NCI-H187 (cell line): Measurements from ENCODE around the gene DDX17.

Source experiments
- DNase-seq, 2 experiments: peaks; one replicate each; lab custom pipeline; 2025; lab: John Stamatoyannopoulos, UW

The DDX17 gene

DNA sequence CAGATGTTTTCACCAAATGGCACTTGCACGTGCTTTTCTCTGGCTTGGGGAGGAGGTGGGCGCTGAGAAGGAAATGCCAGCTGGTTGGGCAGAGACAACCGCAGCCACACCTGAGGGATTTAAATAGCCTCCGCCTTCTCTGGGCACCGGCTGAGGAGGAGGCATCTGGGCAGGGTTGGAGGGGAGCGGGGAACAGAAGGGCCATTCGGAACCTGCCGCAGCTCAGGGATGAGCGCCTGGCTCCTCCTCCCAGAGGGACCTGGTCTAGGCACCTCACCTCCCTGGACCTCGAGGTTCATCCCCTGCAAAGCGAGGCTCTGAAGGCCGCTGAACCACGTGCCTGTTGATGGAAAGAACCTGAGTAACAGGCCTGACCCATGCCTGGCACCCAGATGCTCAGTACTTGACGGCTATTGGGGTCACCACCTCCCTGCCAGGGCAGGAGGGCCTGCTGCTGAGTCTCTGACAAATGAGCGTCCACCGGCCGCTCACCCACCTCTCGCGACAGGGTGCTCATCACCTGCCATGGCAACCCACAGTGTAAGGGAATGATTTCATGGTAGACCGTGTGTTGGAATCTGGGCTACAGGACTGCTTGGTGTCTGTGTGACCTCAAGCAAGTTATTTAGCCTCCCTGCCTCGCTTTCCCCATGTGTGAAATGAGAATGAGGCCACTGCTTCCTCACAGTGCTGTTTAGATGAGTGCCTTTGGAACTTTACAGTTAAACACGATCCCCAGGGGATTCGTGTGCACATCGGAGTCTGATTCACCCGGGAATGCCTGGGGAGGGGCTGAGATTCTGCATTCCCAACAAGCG, 40.2 kb downstream of the DDX17 start:
- no peak for DNase-seq

- no peak for DNase-seq
Measured at GRCh38 chr22:38464992-38465672, 41.0 kb downstream of the DDX17 start.

DNA sequence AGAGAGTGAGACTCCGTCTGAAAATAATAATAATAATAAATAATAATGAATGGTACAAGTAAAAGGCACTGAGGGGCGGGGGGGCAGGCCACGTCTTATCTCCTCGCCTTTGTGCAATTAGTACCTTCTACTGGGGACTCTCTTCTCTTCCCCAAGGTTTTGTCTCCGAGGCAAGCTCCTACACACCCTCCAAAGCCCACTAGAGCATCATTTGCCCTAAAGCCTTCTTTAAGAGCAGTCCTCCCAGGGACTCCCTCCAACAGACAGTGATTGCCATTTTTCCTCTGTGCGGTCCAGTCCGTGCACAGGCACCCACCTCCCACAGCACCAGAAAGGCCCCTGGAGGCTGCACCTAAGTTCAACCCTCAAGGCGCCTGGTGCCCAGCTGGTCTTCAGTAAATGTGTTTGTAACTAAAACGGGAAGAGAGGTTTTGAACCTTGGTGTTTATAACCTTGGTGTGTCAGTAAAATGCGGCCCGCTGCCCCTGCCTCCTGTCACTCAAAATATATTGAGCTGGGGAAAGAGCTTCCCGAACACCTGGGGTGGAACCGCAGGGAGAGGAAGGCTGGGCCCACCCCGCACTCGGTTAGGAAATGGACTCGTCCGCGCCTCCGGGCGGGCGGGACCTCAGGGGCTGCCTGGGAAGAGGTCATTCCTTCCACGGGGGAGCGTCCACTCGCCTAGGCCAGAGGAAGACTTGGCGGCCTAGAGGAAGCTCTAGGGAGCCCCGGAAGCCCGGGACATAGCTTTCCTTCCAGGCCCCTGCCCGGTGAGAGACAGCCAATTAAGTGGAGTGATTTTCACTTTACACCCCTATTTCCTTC, 42.9 kb downstream of the DDX17 start:
- DNase-seq, result no peak

DNA sequence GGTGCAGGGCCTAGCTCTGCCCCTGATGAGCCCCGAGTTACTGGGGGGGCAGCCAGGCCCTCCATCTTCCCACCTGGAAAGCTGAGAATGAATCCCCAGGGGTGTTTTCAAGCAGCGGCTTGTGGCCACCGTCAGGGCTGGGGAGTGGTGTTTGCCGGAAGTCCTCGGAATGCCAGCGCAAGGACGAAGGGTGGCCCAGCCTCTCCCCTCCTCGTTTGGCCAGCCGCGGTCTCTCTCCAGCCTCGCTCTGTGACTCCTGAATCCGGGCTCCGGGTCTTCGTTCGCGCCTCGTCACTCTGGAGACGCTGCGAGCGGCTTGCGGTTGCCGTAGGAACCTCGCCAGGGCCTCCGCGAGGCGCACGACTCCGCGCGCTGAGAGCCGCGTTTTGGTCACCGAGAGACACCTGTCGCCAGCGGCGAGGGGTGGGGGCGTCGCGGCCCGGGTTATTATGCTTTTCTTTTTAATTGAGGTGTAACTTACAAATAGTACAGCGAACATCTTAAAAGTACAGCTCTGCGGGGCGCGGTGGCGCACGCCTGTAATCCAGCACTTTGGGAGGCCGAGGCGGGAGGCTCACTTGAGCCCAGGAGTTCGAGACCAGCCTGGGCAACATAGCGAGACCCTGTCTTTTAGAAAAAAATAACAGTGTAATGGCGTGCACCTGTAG, 44.6 kb downstream of the DDX17 start:
- peak; percentile 40 to 84 for DNase-seq

- no peak for DNase-seq
Measured at GRCh38 chr22:38461057-38461413, 45.1 kb downstream of the DDX17 start.

DNA sequence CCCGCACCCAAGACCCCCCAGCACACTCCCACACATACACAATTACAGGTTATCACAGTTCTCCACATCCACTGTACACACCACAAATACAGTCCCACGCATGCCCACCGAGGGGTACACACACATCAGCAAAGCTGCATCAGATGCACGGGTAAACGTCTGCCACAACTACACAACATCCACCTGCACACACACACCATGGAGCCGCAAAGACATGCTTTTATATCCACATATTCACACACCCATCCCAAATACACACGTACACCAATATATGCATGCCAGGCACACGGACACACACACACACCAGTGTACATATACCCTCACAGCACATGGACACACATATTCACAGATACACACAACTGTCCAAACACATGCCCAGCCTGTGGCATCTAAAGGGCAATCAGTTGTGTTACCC, 45.7 kb downstream of the DDX17 start:
- DNase-seq, result no peak

- DNase-seq, result no peak
Measured at GRCh38 chr22:38456841-38457699, 49.0 kb downstream of the DDX17 start.

DNA sequence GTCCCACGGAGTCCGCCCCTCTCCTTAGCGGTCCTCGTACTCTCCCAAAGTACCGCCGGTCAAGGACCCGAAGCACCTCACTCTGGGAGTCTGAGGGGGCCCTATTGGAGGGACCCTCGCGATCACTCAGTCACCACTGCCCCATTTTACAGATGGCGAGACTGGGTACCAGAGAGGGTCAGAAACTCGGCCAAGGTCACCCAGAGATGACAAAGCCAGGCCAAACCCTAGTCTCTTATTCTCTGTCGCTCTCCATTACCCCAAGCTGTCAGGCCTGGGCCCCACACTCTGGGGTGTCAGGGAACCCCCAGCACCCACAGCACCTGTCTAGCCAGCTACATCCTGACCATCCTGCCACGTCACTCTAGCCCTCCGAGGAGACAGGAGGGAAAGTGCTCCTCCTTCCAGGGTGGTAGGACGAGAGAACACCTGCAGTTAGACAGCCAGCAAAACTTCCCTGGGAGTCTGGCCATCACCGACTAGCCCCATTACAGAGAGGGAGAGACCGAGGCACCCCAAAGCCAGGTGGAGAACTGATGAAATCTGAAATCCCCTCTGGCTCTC, 49.8 kb downstream of the DDX17 start:
- no peak for DNase-seq

DNA sequence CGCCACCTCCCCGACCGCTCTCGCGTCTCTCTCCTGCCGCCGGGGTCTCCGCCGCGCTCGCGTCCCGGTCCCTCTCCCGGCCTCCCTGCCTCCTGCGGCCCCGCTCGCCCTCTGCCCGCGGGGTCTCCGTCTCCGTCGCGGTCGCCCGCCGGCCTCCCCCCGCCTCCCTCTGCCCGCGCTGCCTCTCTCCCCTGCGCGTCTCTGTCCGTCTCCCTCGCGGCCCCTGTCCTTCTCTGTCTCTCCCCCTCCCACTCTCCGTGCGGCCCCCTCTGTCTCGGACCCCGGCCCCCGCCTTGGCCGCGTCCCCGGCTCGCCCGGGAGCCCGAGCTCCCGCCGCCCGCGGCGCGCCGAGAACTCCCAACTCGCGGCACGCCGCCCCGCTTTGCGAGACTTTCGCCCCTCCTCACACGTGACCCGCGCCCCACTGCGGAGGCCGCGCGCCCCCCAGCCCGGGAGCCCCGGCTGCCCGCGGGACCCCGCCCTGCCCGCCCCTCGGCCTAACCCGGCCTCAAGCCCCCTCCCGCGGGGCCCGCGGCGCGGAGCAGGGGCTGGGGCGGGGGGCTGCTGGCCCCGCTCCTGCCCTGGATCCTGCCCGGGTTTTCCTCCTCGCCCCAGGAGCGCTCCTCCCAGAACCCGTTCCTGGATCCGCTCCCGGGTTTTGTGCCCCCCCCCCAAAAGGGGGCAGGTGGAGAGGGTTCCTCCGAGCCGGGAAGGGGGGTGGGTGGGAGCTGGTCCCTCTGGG, 50.4 kb downstream of the DDX17 start:
- no peak for DNase-seq

DNA sequence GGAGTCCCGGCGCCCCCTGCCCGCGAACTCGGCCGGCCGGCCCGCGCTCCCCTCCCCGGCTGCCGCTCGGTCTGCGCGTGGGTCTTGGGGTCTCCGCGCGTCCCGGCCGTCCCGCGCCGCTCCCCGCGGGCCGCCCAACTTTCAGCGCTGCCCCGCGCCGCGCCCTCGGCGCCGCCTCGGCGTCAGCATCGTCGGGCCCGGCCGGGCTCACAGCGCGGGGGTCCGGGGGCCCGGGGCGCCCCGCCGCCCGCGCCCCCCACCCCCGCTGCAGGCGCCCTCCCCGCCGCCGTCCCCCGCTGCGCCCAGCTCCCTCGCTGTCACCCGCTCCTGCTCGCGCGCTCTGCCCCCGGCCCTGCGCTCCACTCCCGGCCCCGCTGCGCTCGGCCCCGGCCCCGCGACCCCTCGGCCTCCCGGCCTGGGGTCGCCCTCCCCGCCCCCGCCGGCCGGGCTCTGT, 51.0 kb downstream of the DDX17 start, which contains the start of gene KCNJ4:
KCNJ4 (minus strand) TSS at position 124 of the 454 bp plus-strand sequence. CDS start 27,067 bp downstream, outside the sequence.
- DNase-seq, result no peak

DNA sequence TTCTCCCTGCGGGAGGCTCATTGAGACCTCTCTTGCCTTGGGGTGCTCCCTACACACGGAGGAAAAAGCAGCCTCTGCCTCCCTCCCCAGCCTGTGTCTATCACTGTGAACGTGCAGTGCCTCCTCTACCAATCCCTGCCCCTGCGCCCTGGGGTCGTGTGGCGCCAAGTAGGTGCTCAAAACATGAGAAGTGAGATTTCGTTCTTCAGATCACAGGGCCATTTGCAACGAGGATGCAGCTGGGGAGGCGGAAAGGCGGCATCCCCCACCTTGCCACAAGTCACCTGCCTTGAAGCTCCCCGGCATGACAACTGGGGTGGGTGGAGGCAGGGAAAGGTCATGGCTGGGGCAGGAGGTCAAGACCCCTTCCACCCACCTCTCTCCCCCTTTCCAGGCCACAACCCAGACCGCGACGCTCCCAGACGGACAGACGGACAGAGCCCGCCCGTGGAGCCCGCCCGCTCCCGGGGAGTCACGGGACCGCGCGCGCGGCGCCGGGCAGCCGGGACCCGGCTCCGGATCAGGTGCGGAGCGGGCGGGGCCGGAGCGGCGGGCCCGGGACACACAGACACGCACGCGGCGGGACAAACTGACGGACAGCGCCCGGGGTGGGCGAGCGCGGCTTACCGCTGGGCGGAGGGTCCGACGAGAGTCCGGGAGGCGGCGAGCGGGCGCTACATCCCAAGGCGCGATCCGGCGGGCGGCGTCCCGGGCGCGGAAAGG, 51.6 kb downstream of the DDX17 start:
- no peak for DNase-seq

- no peak for DNase-seq
Measured at GRCh38 chr22:38453996-38454352, 52.1 kb downstream of the DDX17 start.

- DNase-seq, result no peak
Measured at GRCh38 chr22:38453066-38453672, 52.9 kb downstream of the DDX17 start.

DNA sequence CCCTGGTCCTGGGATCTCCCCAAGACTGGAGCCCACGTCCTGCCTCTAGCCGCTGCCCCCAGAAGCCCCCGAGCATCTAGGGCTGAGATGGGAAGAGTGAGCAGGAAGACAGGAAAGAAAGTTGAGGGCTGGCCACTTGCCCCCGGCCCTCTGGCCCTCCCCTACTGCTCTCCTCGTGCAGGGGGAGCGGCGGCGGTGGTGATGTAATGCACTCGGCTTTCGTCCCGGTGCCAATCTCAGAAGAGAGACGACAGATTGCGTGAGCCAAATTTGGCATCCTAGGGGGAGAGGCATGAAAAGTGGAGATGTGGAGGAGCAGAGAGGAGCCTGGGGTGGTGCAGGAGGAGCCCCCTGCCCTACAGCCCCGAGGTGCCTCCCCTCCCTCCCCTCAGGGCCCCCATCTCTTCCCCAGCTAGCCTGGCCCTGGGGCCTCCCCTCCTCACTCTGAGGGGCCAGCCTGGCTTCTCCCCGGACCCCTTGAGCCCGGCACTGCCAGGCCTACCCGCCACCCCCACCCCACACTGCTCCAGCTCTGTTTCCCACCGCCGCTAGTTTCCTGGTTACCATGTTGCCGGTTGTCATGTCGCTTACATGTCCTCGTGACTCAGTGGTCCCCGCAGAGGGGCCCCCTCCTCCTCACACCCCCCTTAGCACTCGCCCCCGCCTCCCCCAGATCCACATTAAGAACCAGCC, 53.6 kb downstream of the DDX17 start:
- DNase-seq, result no peak

GRCh38 chr22:38451864-38452263, 54.2 kb downstream of the DDX17 start:
- no peak for DNase-seq

- DNase-seq, result no peak
Measured at GRCh38 chr22:38451404-38451803, 54.7 kb downstream of the DDX17 start.

GRCh38 chr22:38450234-38450797, 55.8 kb downstream of the DDX17 start:
- DNase-seq, result no peak

DNA sequence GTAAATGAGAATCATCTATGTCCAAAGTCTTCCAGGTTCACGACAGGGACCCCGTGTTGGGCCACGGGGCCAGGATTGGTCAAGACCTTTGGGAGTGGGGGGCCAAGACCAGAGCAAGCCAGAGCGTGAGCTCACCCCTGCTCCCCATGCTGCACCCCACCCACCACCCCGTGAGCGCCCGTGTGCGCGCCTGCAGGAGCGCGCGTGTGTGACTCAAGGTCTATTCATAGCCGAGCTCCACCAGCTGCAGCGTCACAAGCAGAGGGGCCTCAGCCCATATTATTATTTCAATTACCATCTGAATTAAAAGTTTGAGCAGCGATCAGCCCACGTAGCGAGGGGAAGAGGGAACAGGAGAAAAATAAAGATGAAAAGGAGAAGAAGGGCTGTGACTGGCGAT, 56.3 kb downstream of the DDX17 start:
- no peak for DNase-seq
